ENCODE measurements around the gene CSF2RB. TPM values are rescaled to one million over a fixed set of nuclear protein-coding genes. Genes with fewer than 3 reads are reported as not detected.

CSF2RB gene
- total and polyA plus RNA-seq, 2 of the 13 experiments (the other 11 are each of a cell fraction or from before 2014, with no cell fraction given) = not detected

DNA sequence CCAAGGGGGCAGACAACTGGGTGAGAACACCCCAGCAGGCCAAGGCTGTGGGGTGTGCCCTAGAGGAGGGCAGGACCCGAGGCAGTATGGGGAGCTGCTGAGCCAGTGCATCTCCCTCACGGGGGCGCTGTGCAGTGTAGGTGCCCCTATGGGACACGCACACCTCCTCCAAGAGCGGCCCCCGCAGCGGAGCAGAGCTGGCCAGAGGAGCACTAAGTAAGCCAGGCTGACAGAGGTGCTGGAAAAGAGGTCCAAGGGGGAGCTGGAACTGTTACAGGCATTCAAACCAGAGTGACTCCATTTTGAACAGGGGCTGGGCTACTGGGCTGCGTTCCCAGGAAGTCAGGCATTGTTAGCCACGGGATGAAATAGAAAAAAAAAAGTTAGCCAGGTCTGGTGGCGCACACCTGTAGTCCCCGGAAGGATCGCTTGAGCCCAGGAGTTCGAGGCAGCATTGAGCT is 64.0 kb downstream of the CSF2RB start (continued):
- TF ChIP-seq BHLHE40 (IDR thresholded peaks at IDR 0.05; ENCODE audit: low read length) (0 out of 2 replicates have a peak, but pooled peaks have one; percentile 13), ZNF225 (CRISPR knock-in tag; IDR thresholded peaks at IDR 0.05) (peak; percentile 29; the same call in 1 of the 2 replicates), SMC3 (IDR thresholded peaks at IDR 0.05; ENCODE audit: low read length) (no peak), ZNF274 (CRISPR knock-in tag; IDR thresholded peaks at IDR 0.05) (no peak), SP5 (CRISPR knock-in tag; IDR thresholded peaks at IDR 0.05; ENCODE audit: borderline replicate concordance, low read depth) (no peak), SP2 (CRISPR knock-in tag; IDR thresholded peaks at IDR 0.05) (0 out of 2 replicates have a peak, but pooled peaks have one; percentile 25), MAZ (IDR thresholded peaks at IDR 0.05; ENCODE audit: borderline replicate concordance, low read depth, low read length) (peak; percentile 83; the same call in 1 of the 2 replicates), MAZ (CRISPR knock-in tag; IDR thresholded peaks at IDR 0.05; ENCODE audit: low read depth) (no peak), FOXA3 (CRISPR knock-in tag; IDR thresholded peaks at IDR 0.05) (no peak), ONECUT2 (CRISPR knock-in tag; IDR thresholded peaks at IDR 0.05) (no peak), ATAD3A (CRISPR knock-in tag; IDR thresholded peaks at IDR 0.05) (no peak), SRSF1 (optimal IDR thresholded peaks at IDR 0.05; ENCODE audit: low read depth, low read length) (peak; percentile 55), SAP130 (CRISPR knock-in tag; IDR thresholded peaks at IDR 0.05; ENCODE audit: low read depth) (0 out of 2 replicates have a peak, but pooled peaks have one; percentile 24), XRCC5 (optimal IDR thresholded peaks at IDR 0.05; ENCODE audit: low read length) (peak; percentile 64)
- TF ChIP-seq, protein P1, sequence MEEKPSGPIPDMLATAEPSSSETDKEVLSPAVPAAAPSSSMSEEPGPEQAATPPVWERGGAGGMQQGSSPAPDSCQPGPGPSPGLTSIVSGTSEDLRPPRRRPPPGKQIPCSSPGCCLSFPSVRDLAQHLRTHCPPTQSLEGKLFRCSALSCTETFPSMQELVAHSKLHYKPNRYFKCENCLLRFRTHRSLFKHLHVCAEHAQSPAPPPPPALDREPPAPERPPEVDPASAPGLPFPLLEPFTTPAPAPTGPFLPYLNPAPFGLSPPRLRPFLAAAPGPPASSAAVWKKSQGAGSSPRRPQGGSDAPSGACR (CRISPR knock-in tag; IDR thresholded peaks at IDR 0.05) = no peak
- TF ChIP-seq, protein P2, sequence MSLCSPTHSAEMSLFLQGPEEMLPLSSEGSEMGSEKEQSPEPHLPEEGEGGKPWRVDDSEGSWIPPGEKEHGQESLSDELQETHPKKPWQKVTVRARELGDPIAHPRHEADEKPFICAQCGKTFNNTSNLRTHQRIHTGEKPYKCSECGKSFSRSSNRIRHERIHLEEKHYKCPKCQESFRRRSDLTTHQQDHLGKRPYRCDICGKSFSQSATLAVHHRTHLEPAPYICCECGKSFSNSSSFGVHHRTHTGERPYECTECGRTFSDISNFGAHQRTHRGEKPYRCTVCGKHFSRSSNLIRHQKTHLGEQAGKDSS (CRISPR knock-in tag; IDR thresholded peaks at IDR 0.05; ENCODE audit: borderline replicate concordance, low read depth) = 0 out of 2 replicates have a peak, but pooled peaks have one; percentile 69
- TF ChIP-seq, protein P3, sequence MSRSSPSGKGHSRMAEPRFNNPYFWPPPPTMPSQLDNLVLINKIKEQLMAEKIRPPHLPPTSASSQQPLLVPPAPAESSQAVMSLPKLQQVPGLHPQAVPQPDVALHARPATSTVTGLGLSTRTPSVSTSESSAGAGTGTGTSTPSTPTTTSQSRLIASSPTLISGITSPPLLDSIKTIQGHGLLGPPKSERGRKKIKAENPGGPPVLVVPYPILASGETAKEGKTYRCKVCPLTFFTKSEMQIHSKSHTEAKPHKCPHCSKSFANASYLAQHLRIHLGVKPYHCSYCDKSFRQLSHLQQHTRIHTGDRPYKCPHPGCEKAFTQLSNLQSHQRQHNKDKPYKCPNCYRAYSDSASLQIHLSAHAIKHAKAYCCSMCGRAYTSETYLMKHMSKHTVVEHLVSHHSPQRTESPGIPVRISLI (CRISPR knock-in tag; IDR thresholded peaks at IDR 0.05; ENCODE audit: borderline replicate concordance) = peak; percentile 44; the same call in 1 of the 2 replicates
- TF ChIP-seq, protein P4, sequence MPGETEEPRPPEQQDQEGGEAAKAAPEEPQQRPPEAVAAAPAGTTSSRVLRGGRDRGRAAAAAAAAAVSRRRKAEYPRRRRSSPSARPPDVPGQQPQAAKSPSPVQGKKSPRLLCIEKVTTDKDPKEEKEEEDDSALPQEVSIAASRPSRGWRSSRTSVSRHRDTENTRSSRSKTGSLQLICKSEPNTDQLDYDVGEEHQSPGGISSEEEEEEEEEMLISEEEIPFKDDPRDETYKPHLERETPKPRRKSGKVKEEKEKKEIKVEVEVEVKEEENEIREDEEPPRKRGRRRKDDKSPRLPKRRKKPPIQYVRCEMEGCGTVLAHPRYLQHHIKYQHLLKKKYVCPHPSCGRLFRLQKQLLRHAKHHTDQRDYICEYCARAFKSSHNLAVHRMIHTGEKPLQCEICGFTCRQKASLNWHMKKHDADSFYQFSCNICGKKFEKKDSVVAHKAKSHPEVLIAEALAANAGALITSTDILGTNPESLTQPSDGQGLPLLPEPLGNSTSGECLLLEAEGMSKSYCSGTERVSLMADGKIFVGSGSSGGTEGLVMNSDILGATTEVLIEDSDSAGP (CRISPR knock-in tag; IDR thresholded peaks at IDR 0.05; ENCODE audit: borderline replicate concordance) = peak; percentile 48; the same call in 1 of the 2 replicates
- TF ChIP-seq, protein P5, sequence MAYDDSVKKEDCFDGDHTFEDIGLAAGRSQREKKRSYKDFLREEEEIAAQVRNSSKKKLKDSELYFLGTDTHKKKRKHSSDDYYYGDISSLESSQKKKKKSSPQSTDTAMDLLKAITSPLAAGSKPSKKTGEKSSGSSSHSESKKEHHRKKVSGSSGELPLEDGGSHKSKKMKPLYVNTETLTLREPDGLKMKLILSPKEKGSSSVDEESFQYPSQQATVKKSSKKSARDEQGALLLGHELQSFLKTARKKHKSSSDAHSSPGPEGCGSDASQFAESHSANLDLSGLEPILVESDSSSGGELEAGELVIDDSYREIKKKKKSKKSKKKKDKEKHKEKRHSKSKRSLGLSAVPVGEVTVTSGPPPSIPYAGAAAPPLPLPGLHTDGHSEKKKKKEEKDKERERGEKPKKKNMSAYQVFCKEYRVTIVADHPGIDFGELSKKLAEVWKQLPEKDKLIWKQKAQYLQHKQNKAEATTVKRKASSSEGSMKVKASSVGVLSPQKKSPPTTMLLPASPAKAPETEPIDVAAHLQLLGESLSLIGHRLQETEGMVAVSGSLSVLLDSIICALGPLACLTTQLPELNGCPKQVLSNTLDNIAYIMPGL (CRISPR knock-in tag; IDR thresholded peaks at IDR 0.05; ENCODE audit: borderline replicate concordance in 1 of 2, low read depth in 1 of 2) = peak; percentile 40 to 52; a peak in 1 of 4 replicates
- TF ChIP-seq, protein P6, sequence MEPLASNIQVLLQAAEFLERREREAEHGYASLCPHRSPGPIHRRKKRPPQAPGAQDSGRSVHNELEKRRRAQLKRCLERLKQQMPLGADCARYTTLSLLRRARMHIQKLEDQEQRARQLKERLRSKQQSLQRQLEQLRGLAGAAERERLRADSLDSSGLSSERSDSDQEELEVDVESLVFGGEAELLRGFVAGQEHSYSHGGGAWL (CRISPR knock-in tag; IDR thresholded peaks at IDR 0.05) = peak; percentile 26; the same call in 1 of the 2 replicates
- TF ChIP-seq, protein P7, sequence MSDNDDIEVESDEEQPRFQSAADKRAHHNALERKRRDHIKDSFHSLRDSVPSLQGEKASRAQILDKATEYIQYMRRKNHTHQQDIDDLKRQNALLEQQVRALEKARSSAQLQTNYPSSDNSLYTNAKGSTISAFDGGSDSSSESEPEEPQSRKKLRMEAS (IDR thresholded peaks at IDR 0.05) = peak; percentile 4; the same call in 1 of the 2 replicates

Data from HepG2 (cell line).